GM19351 (cell line): ENCODE data around the gene PRDM2.

Experiments used
- ATAC-seq: cut with Tn5 transposase; IDR thresholded peaks from one replicate; pipeline ENCODE4 v1.9.1; 2021; ENCODE audit warnings: mild to moderate bottlenecking, moderate library complexity; ENCODE audit not compliant: unreplicated experiment

The PRDM2 gene

DNA sequence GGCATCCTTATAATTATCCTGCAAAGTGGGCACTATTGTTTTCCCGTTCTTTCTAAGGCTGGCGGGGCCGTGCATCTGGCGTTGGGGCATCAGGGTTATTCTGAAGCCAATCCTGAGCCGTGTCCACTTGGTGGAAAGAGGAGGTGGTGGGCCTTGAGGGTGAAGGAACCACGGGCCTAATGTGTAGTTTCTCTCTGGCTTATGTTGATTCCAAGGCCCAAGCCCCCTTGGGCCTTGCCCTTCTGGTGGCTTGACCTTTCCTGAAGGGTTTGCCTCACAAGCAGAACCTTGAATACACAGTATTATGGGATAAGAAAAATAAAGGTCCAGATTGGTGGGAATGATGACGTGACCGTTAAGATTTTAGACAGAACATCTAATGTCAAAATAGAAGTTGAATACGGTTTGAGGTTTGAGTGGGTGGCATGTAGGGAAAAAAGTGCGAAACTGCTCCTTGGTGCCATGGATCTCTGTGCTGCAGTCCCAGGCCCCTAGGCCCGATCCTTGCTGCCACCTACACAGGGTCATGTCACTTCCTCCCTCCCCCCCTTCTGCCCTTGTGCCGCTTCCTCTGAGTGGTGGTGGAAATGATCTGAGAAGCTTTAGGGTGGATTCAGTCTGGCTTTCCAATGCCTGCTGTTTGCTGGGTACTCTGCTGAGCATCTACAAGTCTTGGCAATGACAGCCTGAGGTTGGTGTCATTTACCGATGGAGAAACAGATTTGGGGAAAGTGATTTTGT lies 90.5 kb downstream of the PRDM2 start:
- no peak for ATAC-seq

DNA sequence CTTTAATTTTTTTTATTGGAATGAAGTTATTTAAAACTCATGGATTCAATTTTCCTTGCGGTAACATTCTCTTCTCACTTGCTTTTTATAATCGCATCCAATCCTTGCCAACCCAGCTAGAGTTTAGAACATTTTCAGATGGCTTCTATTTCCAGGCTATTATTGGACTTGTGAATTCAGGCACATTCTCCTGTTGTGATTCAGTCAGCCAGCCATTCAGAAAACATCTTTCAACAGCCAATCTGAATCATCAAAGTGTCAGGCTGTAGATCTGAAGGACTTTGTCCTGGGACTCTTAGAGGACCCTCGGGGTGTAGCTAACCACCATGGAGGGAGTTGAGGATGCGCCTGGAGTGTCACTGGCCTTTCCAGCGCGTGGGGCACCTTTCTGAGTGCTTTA lies 92.4 kb downstream of the PRDM2 start:
- no peak for ATAC-seq

DNA sequence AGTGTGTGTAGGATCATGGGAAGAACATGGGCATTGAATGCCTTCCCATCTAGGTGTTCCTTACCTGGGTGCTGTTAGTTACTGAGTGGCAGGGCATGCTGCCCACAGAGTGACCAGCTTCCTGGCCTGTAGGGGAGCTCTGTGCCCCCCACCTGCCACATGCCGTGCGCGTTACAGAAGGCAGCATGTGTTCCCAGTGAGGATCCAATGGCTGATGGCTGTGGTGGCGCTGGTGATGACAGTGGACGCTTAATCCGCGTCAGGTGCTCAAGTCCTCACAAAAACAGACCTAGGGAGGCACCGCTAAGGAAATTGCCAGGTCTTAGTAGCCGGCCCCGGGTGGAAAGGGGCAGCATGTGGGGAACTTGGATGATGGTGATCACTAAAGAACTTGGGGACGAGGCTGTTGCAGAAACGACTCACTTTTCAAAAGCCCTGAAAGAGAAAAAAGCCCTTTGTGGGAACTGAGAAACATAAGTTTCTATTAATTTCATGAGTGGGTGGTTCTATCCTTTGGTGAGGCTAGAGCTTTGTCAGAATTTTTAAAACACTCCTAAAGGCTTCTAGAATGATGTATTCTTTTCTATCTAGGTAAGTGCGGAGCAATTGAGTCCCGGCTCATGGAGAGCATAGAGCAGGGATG lies 93.2 kb downstream of the PRDM2 start:
- no peak for ATAC-seq

DNA sequence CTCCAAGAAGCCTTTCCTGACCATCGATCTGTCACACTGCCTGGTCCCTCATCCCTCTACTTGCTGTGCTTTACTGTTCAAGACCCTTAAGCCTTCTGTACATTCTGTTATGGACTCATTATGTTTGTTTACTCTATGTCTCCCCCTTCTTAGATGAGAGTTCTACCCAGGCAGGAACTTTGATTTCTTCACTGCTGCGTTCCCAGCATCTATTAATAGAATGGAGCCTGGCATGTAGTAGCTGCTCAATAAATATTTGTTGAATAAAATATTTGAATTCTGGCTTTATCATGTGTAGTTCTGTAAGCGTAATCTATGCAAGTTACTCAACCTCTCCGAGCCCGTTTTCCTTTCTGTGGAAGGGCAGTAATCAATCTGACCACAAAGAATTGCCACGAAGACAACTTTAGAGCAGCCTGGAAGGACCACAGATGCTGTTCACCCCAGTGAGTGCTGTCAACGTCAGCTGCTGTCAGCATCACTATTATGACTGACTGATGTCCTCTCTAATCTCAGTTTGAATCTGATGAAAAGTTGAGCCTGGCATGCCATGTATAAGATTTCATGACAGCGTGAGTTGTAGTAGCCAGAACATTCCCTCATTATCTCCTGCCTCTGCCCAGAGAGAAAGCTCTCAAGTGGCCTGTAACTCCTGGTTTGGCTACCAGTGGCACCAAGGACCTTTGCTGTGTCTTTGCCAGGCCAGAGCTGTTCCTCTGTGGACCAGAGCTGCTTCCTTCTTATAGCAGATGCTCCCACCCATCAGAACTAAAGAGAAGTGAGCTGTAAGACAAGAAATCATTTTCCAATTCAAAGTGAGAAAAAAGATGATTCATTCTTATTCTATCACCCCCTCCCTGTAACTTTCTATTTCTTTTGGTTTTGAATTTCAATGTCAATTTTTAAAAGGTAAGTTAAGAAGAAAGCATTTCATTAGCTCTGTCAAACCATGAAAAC lies 94.5 kb downstream of the PRDM2 start:
- no peak for ATAC-seq

DNA sequence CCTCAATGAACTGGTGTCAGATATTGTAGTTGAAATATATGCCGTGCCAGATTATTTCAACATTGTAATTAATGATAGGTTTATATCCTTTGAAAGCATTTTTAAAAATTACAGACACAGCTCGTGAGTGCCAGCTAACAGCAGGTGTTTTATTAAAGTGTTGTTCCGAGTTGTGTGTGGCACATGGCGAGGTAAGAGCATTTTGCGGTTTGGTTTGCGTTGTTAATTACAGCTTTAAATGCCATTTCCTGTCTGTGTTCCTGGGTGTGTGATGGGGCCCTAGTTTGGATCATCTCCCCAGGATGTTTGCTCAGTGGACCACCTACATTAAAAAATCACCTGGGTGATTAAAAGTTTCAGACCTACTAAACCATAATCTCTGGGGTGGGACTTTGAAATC lies 97.4 kb downstream of the PRDM2 start:
- ATAC-seq: no peak

DNA sequence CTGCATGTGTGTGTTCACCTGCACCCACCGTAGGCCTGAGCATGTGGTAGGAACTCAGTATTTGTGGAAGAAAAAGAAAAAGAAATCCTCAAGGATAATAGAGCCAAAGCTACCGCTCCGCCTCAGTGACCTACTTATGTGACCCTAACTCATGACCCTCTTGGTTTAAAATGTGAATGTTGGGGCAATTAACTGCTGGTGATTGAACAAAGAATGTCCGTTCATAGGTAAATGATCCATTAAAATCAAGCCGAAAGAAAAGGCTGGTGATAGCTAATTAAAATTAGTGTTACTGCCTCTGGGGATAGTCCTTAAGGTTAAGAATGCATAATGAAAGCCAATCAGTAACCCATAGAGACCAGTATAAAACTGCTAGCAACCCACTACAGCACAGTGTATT lies 98.1 kb downstream of the PRDM2 start:
- ATAC-seq: no peak

DNA sequence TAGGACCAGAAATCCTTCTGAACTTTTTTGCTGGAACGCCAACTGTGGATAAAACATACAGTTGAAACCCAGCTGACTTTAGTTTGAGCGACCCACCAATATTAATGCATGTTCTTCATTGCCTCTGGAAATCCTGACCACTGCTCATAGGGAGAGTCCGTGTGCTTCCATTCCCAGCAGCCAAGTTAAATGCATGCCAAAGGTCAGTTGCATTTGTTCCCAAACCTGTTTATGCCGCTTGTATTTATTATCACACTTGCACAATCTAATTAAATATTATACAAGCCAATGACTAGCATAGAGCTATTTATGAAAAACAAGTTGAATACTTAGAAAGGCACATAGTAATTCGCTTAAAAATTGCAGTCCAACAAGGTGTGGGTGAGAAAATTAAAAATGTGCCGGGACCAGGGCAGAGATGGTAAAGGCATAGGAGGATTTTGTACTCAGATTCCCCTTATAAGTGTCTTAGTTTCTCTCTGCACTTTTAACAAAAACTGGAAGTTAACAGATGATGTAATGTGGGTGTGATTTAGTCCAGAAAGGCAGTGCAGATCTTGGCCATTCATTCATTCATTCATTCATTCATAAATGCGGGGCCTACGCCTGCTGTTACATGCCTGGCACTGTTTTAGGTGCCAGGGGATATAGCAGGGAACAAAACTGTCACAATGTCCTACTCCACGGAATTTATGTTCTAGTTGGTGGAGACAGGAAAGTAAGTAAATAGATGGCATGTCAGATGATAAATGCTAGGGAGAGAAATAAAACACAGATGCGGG lies 99.7 kb downstream of the PRDM2 start:
- ATAC-seq: no peak

DNA sequence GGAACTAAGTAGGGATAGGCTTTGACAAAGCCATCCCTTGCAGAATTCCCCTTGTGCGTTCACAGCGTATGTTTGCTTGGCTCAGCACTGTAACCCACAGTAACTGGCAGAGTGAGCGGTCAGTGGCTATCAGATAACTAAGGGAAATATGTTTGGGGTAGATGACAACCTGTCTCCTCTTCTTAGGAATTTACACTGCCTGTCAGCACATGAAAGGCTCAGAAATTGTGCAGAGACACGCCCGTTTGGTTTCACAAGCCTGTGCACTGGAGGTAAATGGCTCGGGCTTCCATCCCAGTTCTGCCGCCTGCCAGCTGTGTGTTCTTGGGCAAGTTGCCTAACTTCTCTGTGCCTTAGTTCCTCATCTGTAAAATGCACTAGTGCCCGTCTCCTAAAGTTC lies 101.2 kb downstream of the PRDM2 start:
- no peak for ATAC-seq

DNA sequence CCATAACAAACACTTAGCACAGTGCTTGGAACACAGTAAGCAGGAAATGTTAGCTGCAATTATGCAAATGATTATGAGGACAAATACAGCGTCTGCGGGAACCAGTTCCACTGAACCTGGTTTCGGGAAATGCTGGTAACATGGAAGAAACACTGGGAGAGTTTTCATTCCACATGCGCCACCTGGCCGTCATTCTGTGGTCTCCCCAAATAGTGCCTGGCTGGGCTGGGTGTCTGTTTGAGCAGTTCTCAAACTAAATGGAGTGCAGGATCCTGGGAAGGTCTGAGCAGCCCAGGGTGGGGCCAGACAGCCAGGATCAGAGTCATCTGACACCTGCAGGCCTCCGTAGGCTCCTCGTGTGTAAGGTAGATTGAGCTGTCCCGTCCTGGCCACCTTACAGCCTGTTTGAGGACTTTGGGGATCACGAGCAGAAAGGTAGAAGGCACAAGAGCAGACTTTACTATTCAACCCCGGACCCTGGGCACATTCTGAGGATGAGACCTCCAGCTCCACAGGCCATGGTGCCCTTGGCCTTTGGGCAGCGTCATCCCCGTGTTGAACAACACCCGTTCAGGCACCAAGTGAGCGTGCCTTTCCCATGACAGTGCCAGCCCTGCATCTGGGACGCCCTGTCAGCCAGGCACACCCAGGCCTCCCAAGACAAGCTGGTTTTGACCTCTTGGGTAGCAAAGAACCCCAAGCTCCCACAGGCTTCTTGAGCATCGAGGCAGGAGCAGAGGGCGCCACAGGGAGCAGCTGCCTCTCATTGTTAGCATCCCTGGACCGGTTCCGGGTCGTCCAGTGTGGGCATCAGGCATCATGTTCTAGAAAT lies 101.9 kb downstream of the PRDM2 start:
- no peak for ATAC-seq

DNA sequence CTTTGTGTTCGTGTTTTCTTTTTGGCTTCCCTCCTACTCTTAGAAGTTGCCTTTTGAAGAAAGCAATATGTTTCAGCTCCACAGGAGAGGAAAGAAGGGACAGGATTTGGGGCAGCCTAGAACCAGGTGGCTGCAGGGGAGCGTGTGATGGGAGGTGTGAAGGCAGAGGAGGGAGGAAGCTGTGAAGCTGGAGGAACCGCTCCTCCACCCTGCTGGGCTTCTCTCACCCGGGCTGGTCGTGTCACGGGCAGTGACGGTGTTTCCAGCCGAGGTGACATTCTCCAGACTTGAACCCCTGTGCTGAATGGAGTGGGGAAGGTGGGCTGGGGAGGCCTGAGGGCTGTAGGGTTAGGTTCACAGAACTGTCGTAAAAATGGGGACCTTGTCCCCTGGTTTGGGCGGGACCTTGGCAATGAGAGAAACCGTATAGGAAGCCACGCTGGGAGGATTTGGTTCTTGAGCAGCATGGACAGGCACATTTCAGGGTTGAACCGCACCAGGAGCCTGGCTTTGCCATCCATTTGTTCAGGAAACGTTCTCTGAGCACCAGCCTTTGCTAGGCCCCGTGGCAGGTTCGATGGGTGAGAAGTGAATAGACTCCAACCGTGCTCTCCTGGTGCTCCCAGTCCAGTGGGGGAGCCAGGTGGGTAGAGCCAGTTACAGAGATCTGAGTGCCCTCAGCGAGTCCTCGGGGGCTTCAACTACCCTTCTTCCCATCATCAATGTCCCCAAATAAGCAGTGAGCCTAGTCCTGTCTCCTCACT lies 103.0 kb downstream of the PRDM2 start:
- no peak for ATAC-seq

DNA sequence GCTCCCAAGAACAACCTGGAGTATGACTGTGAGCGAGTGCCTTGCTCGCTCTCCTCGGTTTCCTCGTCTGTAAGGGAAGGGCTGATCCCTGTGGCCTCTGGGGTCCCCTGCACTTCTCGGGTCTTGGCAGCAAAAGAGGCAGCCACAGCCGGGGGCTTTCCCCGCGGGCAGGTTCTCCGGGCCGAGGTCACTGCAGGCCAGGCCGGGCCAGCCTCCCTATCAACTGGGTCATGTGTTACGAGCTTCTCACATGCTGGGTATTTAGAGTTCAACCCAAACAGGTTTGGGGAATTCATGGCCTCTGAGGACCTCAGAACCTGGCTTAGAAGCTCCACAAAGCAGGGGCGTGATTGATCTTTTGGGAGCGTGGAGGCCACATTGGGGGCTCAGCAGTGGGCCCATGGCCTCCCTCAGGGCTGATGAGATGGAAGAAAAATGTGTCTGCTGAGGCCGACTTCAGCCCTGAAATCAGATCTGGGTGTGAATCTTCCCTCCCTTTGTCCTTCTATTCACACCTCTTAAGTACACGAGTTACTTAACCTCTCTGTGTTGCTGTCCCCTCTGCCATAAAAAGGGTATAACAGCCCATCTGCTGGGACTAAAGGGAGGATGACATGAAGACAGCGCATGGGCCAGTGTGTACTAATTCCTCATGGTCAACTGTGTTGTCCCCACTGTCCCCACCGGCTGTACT lies 103.7 kb downstream of the PRDM2 start:
- ATAC-seq: no peak

DNA sequence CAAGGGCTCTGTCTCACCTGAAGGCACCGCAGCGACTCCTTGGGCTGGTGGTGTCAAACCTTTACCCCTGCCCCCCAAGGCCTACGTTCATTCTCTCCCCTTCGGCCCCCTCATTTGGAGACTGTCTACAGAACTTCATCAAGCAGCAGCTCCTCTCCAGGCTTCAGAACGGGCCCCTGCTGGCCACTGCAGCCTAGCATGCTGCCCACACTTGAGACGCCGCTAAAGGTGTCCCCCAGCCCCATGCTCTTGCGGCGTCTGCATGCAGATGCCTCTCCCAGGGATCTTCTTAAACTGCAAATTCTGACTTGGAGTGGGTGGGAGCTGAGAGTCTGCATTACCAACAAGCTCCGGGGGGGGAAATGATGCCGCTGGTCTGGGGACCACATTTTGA lies 104.2 kb downstream of the PRDM2 start:
- no peak for ATAC-seq

DNA sequence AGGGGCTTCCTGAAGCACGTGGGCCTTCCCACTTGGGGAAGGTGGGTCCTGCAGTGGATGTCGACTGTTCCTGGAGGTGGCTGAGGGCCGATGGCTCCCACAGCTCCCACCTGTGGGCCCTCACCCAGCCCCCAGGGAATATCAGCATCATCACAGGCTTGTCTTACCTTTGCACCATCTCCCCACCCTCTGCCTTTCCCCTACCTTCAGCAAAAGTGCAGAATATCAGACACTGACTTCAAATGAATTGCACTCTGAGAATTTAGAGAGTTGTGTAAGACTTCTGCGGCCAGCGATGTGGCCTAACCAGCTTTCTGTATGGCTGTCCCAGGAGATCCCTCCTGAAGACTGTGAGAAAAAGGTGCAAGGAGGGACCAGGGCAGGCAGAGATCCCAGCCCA lies 105.4 kb downstream of the PRDM2 start:
- ATAC-seq: no peak

DNA sequence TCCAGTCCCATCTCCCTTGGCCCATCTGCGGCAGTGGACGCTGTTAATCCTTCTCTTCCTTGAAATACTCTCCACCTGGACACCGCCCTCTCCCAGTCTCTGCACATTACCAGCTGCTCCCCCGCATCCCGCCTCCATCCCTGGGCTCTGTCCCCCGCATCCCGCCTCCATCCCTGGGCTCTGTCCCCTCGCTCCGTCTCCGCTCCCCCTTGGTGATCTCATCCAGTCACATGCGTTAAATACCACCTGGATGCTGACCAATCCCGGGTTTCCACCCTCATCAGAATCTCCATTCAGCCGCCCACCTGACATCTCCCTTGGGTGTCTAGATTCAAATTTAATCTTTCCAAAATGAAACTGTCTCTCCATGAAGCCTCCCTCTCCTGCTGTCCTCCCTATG lies 106.1 kb downstream of the PRDM2 start:
- ATAC-seq: no peak

DNA sequence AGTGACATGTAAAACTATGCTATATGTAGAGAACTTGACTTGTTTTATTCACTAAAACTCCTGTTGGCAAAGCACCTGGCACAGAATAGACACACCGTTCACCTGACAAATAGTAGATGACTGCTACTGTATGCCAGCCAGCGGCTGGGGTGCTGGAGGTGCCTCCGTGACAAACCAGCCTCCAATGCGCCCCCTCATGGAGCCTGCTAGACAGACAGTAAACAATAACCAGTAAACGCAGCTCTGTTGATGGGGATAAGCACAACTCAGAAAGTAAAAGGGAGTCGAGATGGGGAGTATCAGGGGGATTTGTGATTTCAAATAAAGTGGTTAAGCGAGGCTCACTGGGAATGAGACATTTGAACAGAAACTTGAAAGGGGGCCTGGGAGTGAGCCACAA lies 107.2 kb downstream of the PRDM2 start:
- no peak for ATAC-seq

DNA sequence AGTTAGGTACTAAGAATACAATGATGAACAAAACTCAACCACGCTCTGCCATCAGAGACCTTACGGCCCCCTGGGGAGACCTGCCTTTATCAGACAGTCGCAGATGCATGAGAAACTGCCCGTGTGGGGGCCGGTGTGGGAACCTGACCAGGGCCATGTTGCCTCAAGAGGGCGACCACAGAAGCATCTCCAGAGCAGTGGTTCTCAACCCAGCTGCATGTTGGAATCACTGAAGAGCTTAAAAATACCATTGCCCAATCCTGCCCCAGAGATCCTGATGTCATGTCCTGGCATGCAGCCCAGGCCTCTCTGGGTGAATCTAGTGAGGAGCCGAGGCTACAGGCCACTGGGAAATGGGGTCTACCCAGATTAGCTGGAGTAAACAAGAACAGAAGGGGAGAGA lies 108.7 kb downstream of the PRDM2 start:
- no peak for ATAC-seq

DNA sequence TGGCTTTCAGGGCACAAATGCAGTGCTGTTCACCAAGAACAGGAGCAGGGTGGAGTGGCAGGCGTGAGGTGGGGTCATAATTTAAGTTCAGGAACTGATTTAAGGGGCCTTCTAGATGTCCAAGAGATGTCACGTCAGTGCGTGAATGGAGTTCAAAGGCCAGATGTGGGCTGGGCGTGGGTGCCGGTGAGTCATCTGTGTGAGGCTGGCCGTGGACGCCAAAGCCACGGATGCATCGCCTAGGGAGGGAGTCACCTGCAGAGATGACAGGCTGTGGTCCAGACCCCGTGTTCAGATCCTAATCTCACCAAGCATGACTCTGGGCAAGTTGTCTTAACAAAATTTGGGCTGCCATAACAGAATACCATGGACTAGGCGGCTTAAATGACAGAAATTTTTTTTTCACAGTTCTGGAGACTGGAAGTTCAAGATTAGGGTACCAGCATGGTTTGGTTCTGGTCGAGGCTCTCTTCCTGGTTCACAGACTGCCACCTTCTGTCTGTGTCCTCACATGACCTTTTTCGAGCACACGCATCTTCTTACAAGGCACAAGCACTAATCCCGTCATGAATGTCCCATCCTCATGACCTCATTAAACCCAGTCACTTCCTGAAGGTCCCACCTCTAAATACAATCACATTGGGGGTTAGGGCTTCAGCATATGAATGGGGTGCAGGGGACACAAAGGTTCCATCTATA lies 109.6 kb downstream of the PRDM2 start:
- no peak for ATAC-seq
